HL-60/S4 treated with phorbol 12-myristate 13-acetate at 8.2 ng/mL for 4 days and 3 days (cell line): Measurements from ENCODE around the gene HPX.

Experiments used
- in situ Hi-C: fragments of 300-500 bp; cut with MboI; formaldehyde crosslinking; loops from 2 replicates; pipeline ENCODE4 v1.15.0; 2022; ENCODE audit warnings: low sequenced_read_pairs

The HPX gene

GRCh38 chr11:6418557-6419008 lies 22.2 kb downstream of the HPX start:
- in situ Hi-C loops, result no loop called here

GRCh38 chr11:6417907-6418556 lies 22.8 kb downstream of the HPX start:
- in situ Hi-C loops, result no loop called here

- in situ Hi-C loops, result no loop called here
Measured at GRCh38 chr11:6415797-6416196, 25.0 kb downstream of the HPX start.

- in situ Hi-C loops, result no loop called here
Measured at GRCh38 chr11:6414874-6415328, 25.9 kb downstream of the HPX start.

GRCh38 chr11:6413791-6414201 lies 27.0 kb downstream of the HPX start:
- in situ Hi-C loops, result no loop called here

GRCh38 chr11:6411594-6412031 lies 29.2 kb downstream of the HPX start:
- in situ Hi-C loops, result no loop called here

GRCh38 chr11:6410695-6411430 lies 29.9 kb downstream of the HPX start:
- in situ Hi-C loops, result no loop called here

GRCh38 chr11:6406370-6406769 lies 34.4 kb downstream of the HPX start:
- in situ Hi-C loops, result no loop called here

- in situ Hi-C loops, result no loop called here
Measured at GRCh38 chr11:6405846-6406245, 34.9 kb downstream of the HPX start.

- in situ Hi-C loops, result no loop called here
Measured at GRCh38 chr11:6405052-6405667, 35.6 kb downstream of the HPX start.

GRCh38 chr11:6404342-6405051 lies 36.3 kb downstream of the HPX start:
- in situ Hi-C loops, result no loop called here

- in situ Hi-C loops, result no loop called here
Measured at GRCh38 chr11:6403539-6403938, 37.2 kb downstream of the HPX start.

GRCh38 chr11:6402561-6402981 lies 38.2 kb downstream of the HPX start:
- in situ Hi-C loops, result no loop called here

- in situ Hi-C loops, result no loop called here
Measured at GRCh38 chr11:6402061-6402470, 38.7 kb downstream of the HPX start.

- in situ Hi-C loops, result no loop called here
Measured at GRCh38 chr11:6401464-6401863, 39.3 kb downstream of the HPX start.

- in situ Hi-C loops, result no loop called here
Measured at GRCh38 chr11:6400431-6401345, 40.1 kb downstream of the HPX start.

- in situ Hi-C loops, result no loop called here
Measured at GRCh38 chr11:6397636-6398035, 43.2 kb downstream of the HPX start.

- in situ Hi-C loops, result no loop called here
Measured at GRCh38 chr11:6397156-6397555, 43.6 kb downstream of the HPX start.

GRCh38 chr11:6395470-6396060 lies 45.2 kb downstream of the HPX start:
- in situ Hi-C loops, result no loop called here
